Activated T-cell treated with anti-CD3 and anti-CD28 coated beads for 4 hours (primary cell): ENCODE measurements around the gene NEK1.

Experiments
- DNase-seq: peaks from one replicate; pipeline ENCODE4 v3.0.0-alpha.2; 2020

NEK1 gene

GRCh38 chr4:169410839-169411770 is 201.3 kb downstream of the NEK1 start:
- DNase-seq, result peak; percentile 5

GRCh38 chr4:169407217-169407845 is 205.1 kb downstream of the NEK1 start:
- no peak for DNase-seq

GRCh38 chr4:169404960-169405359 is 207.4 kb downstream of the NEK1 start:
- DNase-seq, result no peak

GRCh38 chr4:169400832-169401231 is 211.6 kb downstream of the NEK1 start:
- no peak for DNase-seq

GRCh38 chr4:169399976-169400767 is 212.2 kb downstream of the NEK1 start:
- no peak for DNase-seq

GRCh38 chr4:169398316-169398715 is 214.1 kb downstream of the NEK1 start:
- no peak for DNase-seq

- no peak for DNase-seq
Observed at GRCh38 chr4:169397762-169398161, 214.6 kb downstream of the NEK1 start.

GRCh38 chr4:169385376-169385775 is 227.0 kb downstream of the NEK1 start:
- no peak for DNase-seq

- DNase-seq, result no peak
Observed at GRCh38 chr4:169384779-169385178, 227.6 kb downstream of the NEK1 start.

GRCh38 chr4:169383724-169384123 is 228.7 kb downstream of the NEK1 start:
- no peak for DNase-seq

GRCh38 chr4:169379688-169380087 is 232.7 kb downstream of the NEK1 start:
- DNase-seq, result no peak

- DNase-seq, result no peak
Observed at GRCh38 chr4:169377367-169377766, 235.0 kb downstream of the NEK1 start.

- DNase-seq, result no peak
Observed at GRCh38 chr4:169376421-169376820, 236.0 kb downstream of the NEK1 start.

GRCh38 chr4:169372791-169373190 is 239.6 kb downstream of the NEK1 start:
- no peak for DNase-seq

GRCh38 chr4:169369634-169370033 is 242.7 kb downstream of the NEK1 start:
- no peak for DNase-seq

- no peak for DNase-seq
Observed at GRCh38 chr4:169367826-169368225, 244.6 kb downstream of the NEK1 start.

- DNase-seq, result no peak
Observed at GRCh38 chr4:169366821-169367220, 245.6 kb downstream of the NEK1 start.

- no peak for DNase-seq
Observed at GRCh38 chr4:169362607-169363006, 249.8 kb downstream of the NEK1 start.

- no peak for DNase-seq
Observed at GRCh38 chr4:169361756-169362155, 250.6 kb downstream of the NEK1 start.

- no peak for DNase-seq
Observed at GRCh38 chr4:169359961-169360360, 252.4 kb downstream of the NEK1 start.

GRCh38 chr4:169352360-169352759 is 260.0 kb downstream of the NEK1 start:
- no peak for DNase-seq

- no peak for DNase-seq
Observed at GRCh38 chr4:169351872-169352271, 260.5 kb downstream of the NEK1 start.

GRCh38 chr4:169348541-169348940 is 263.8 kb downstream of the NEK1 start:
- DNase-seq, result no peak
